GM23338 (cell line): ENCODE measurements around the gene ANKRD45.

ENCODE experiments used
- CTCF ChIP-seq, 2 experiments: fragments of 200-600 bp in 1 of 2; sonication (generic) in 1 of 2; conservative IDR thresholded peaks; 2 replicates each; pipeline versions ENCODE4 v1.5.1 to v1.6.1; 2016 to 2017; ENCODE audit warnings: antibody characterized with exemption in 2 of 2, low read depth in 2 of 2, mild to moderate bottlenecking in 2 of 2, moderate library complexity in 1 of 2
- EZH2phosphoT487 ChIP-seq: fragments of 200-600 bp; sonication (generic); IDR thresholded peaks from one replicate; pipeline ENCODE4 v1.8.1; 2018; ENCODE audit warnings: antibody characterized with exemption; ENCODE audit not compliant: unreplicated experiment

- TF ChIP-seq EZH2phosphoT487 (no peak), CTCF (conservative IDR thresholded peaks at IDR 0.05; ENCODE audit: low read depth in 2 of 2) (no peak)
Observed at GRCh38 chr1:173580071-173580470, 89.6 kb downstream of the ANKRD45 start.
